Measurements from ENCODE around the gene SLC48A1. TPM values are rescaled to one million over a fixed set of nuclear protein-coding genes. Genes with fewer than 3 reads are reported as not detected.

The SLC48A1 gene
- polyA plus RNA-seq, 1 of the 3 experiments (the other 2 are of a cell fraction) = 7.3 TPM

- Histone ChIP-seq H3K4me1 (ENCODE audit: control insufficient read depth in 1 of 2, insufficient read depth in 2 of 2, low read depth in 1 of 2, low read length in 1 of 2) (peaks cover 12 to 65% of the 10 kb centered on the region in 2 experiments; a peak in 3 of 4 replicates), H2AFZ (ENCODE audit: low read depth) (no peak overlapping the region), H3K9me2 (no peaks in the 10 kb centered on the region), H3K4me3 (ENCODE audit: low read depth in 2 of 2, low read length in 1 of 2) (no peak overlapping the region), H3K4me2 (no peak overlapping the region), H4K20me1 (ENCODE audit: insufficient read depth) (no peaks in the 10 kb centered on the region), H3F3A (replicated peaks; ENCODE audit: insufficient read depth) (no peaks in the 10 kb centered on the region), H3K9ac (no peak overlapping the region), H3K27ac (ENCODE audit: low read depth in 2 of 2, low read length in 1 of 2) (no peak overlapping the region), H3K36me3 (replicated peaks in 1 of 2; ENCODE audit: control insufficient read depth in 1 of 2, insufficient read depth in 2 of 2, low read length in 1 of 2) (no peaks in the 10 kb centered on the region), H3K9me3 (no peaks in the 10 kb centered on the region), H3K79me2 (ENCODE audit: insufficient read depth) (no peaks in the 10 kb centered on the region), H3K27me3 (ENCODE audit: insufficient read depth) (no peaks in the 10 kb centered on the region)
- TF ChIP-seq MXI1 (IDR thresholded peaks at IDR 0.05; ENCODE audit: low read depth, low read length) = no peak
- TF ChIP-seq CHD2 (IDR thresholded peaks at IDR 0.05; ENCODE audit: low read length, partially characterized antibody) = no peak
- TF ChIP-seq RXRA (IDR thresholded peaks at IDR 0.05; ENCODE audit: borderline replicate concordance, low read depth) = no peak
- TF ChIP-seq POLR2AphosphoS5 (IDR thresholded peaks at IDR 0.05; ENCODE audit: low read depth, low read length) = no peak
- TF ChIP-seq RCOR1 (IDR thresholded peaks at IDR 0.05; ENCODE audit: low read length) = no peak
- TF ChIP-seq SIN3A (IDR thresholded peaks at IDR 0.05; ENCODE audit: borderline replicate concordance, low read depth, low read length) = no peak
- no peak for TF ChIP-seq MAX (IDR thresholded peaks at IDR 0.05; ENCODE audit: low read depth)
- TF ChIP-seq GABPA (IDR thresholded peaks at IDR 0.05; ENCODE audit: low read depth) = no peak
- TF ChIP-seq YY1 (IDR thresholded peaks at IDR 0.05; ENCODE audit: low read depth) = no peak
- TF ChIP-seq EZH2phosphoT487 (IDR thresholded peaks at IDR 0.05; ENCODE audit: borderline replicate concordance, low read depth) = no peak
- TF ChIP-seq RAD21 (IDR thresholded peaks at IDR 0.05; ENCODE audit: low read length) = no peak
- no peak for TF ChIP-seq SMC3 (IDR thresholded peaks at IDR 0.05; ENCODE audit: low read depth, low read length)
- TF ChIP-seq FOXM1 (IDR thresholded peaks at IDR 0.05; ENCODE audit: low read depth) = no peak
- no peak for TF ChIP-seq FOXJ3 (CRISPR knock-in tag; IDR thresholded peaks at IDR 0.05)
- TF ChIP-seq USF1 (IDR thresholded peaks at IDR 0.05; ENCODE audit: borderline replicate concordance, low read depth) = no peak
- no peak for TF ChIP-seq JUND (IDR thresholded peaks at IDR 0.05)
- no peak for DNase-seq
- 81% methylated on average over 3 of the region's 3 CpGs for WGBS (ENCODE audit: low lambda C conversion rate)
- CTCF ChIA-PET = interaction anchor here (1.2 to 18.0 kb wide), 6 partner anchors 14 to 83 kb away, joined by 4 to 435 read pairs (median 11); partner anchors contain the start of gene SLC48A1
- POLR2A ChIA-PET = interaction anchor here (1.0 kb wide), 2 partner anchors 11 to 18 kb away, joined by 3 to 6 read pairs; no protein-coding TSS in a partner anchor
These were observed 18.2 kb upstream of the SLC48A1 start for GRCh38 chr12:47754881-47755280.

- Histone ChIP-seq H3K4me1 (ENCODE audit: control insufficient read depth in 1 of 2, insufficient read depth in 2 of 2, low read depth in 1 of 2, low read length in 1 of 2) (peaks cover 12 to 59% of the 10 kb centered on the region in 2 experiments; a peak in 3 of 4 replicates), H2AFZ (ENCODE audit: low read depth) (no peak overlapping the region), H3K9me2 (no peaks in the 10 kb centered on the region), H3F3A (replicated peaks; ENCODE audit: insufficient read depth) (no peaks in the 10 kb centered on the region), H3K79me2 (ENCODE audit: insufficient read depth) (no peaks in the 10 kb centered on the region), H3K4me2 (no peak overlapping the region), H3K9me3 (no peaks in the 10 kb centered on the region), H3K27me3 (ENCODE audit: insufficient read depth) (no peaks in the 10 kb centered on the region), H3K36me3 (replicated peaks in 1 of 2; ENCODE audit: control insufficient read depth in 1 of 2, insufficient read depth in 2 of 2, low read length in 1 of 2) (no peaks in the 10 kb centered on the region), H3K27ac (ENCODE audit: low read depth in 2 of 2, low read length in 1 of 2) (no peak overlapping the region), H4K20me1 (ENCODE audit: insufficient read depth) (no peaks in the 10 kb centered on the region), H3K9ac (no peak overlapping the region), H3K4me3 (ENCODE audit: low read depth in 2 of 2, low read length in 1 of 2) (no peak overlapping the region)
- no peak for TF ChIP-seq GATA2 (CRISPR knock-in tag; IDR thresholded peaks at IDR 0.05)
- no peak for TF ChIP-seq ZBTB33 (IDR thresholded peaks at IDR 0.05; ENCODE audit: borderline replicate concordance, low read depth)
- no peak for TF ChIP-seq MAX (IDR thresholded peaks at IDR 0.05; ENCODE audit: low read depth)
- TF ChIP-seq FOSL2 (IDR thresholded peaks at IDR 0.05; ENCODE audit: borderline replicate concordance, low read depth) = no peak
- no peak for TF ChIP-seq NFIC (IDR thresholded peaks at IDR 0.05; ENCODE audit: borderline replicate concordance)
- no peak for TF ChIP-seq YY1 (IDR thresholded peaks at IDR 0.05; ENCODE audit: low read depth)
- no peak for TF ChIP-seq RCOR1 (IDR thresholded peaks at IDR 0.05; ENCODE audit: low read length)
- TF ChIP-seq SMC3 (IDR thresholded peaks at IDR 0.05; ENCODE audit: low read depth, low read length) = no peak
- no peak for TF ChIP-seq POLR2AphosphoS5 (IDR thresholded peaks at IDR 0.05; ENCODE audit: low read depth, low read length)
- no peak for TF ChIP-seq IRF3 (IDR thresholded peaks at IDR 0.05; ENCODE audit: low read depth, low read length)
- no peak for TF ChIP-seq TCF12 (IDR thresholded peaks at IDR 0.05)
- TF ChIP-seq TAF1 (IDR thresholded peaks at IDR 0.05; ENCODE audit: borderline replicate concordance, low read depth, low read length) = no peak
- ChIA-PET CTCF (interaction anchor here (0.9 to 18.0 kb wide), 7 partner anchors 15 to 82 kb away, joined by 3 to 435 read pairs (median 5); partner anchors contain the start of gene SLC48A1), POLR2A (interaction anchor here (1.0 kb wide), 1 partner anchor 19 kb away, joined by 6 read pairs; no protein-coding TSS in a partner anchor)
- no peak for DNase-seq
- 88% methylated on average over 12 of the region's 12 CpGs for WGBS (ENCODE audit: low lambda C conversion rate)
These were observed 17.1 kb upstream of the SLC48A1 start for GRCh38 chr12:47755655-47756562.

All from SK-N-SH (cell line).